Measurements from ENCODE around the gene NRAP. TPM values are rescaled to one million over a fixed set of nuclear protein-coding genes. Genes with fewer than 3 reads are reported as not detected.

Gene NRAP
- total RNA-seq, 1 experiment from 2014 or later: not detected

DNA sequence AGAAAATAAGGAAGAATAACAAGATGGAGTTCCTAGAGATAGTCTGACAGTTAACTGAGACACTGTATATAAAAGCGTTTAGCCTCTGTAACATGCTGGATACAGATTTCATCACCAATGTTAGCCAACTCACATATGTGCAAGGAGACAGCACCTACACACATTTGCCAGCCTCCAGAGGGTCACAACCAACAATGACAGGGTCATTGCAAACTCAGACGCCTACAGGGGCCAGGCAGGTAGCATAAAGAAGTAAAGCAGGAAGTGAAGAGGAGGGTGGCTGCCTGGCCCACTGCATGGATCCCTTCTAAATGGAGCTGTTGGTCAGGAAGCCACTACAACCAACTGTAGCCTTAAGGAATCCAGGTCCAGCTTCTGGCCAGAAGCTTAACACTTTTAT, 50.4 kb downstream of the NRAP start:
- H3K4me3 Mint-ChIP-seq (ENCODE audit: low read depth, unreplicated experiment): no peak overlapping the region
- H3K36me3 Mint-ChIP-seq (ENCODE audit: insufficient read depth, unreplicated experiment): no peaks in the 10 kb centered on the region
- BruUV-seq (replicated peaks): no TSS peak
- DNase-seq: no peak
- TF ChIP-seq, protein P1, sequence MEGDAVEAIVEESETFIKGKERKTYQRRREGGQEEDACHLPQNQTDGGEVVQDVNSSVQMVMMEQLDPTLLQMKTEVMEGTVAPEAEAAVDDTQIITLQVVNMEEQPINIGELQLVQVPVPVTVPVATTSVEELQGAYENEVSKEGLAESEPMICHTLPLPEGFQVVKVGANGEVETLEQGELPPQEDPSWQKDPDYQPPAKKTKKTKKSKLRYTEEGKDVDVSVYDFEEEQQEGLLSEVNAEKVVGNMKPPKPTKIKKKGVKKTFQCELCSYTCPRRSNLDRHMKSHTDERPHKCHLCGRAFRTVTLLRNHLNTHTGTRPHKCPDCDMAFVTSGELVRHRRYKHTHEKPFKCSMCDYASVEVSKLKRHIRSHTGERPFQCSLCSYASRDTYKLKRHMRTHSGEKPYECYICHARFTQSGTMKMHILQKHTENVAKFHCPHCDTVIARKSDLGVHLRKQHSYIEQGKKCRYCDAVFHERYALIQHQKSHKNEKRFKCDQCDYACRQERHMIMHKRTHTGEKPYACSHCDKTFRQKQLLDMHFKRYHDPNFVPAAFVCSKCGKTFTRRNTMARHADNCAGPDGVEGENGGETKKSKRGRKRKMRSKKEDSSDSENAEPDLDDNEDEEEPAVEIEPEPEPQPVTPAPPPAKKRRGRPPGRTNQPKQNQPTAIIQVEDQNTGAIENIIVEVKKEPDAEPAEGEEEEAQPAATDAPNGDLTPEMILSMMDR (IDR thresholded peaks at IDR 0.05; ENCODE audit: unreplicated experiment): no peak
- no peaks in the 10 kb centered on the region for H3K9me3 Mint-ChIP-seq (ENCODE audit: low read depth, unreplicated experiment)
- intact Hi-C loops (cut with micrococcal nuclease; ENCODE audit: unreplicated experiment): no loop called here
- CTCF ChIA-PET: no interaction called here
- H3K27me3 Mint-ChIP-seq (ENCODE audit: unreplicated experiment): peaks cover 76% of the 10 kb centered on the region
- no peaks in the 10 kb centered on the region for H3K4me1 Mint-ChIP-seq (ENCODE audit: low read depth, unreplicated experiment)
- H3K27ac Mint-ChIP-seq (ENCODE audit: unreplicated experiment): no peak overlapping the region

DNA sequence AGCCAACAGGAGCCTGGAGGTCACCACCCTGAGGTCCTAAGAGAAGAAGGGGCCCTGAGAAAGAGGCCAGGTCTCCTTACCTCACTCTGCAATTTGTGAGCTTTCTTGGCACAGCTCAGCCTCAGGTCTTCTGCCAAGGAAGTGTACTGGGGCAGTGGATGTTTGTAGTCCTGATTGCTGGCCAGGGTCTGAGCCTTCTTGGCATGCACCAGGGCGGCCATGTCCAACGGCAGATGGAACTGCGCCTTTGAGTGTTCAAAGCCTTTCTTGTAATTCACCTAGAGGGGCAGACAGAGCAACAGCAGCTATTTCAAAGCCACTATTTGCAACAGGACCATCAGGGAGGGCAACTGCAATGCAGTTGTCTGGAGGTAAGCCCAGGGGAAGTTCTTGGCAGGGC, 51.7 kb downstream of the NRAP start:
- BruUV-seq (replicated peaks): no TSS peak
- TF ChIP-seq, protein P1 (IDR thresholded peaks at IDR 0.05; ENCODE audit: unreplicated experiment): no peak
- Mint-ChIP-seq H3K27me3 (ENCODE audit: unreplicated experiment) (peaks cover 82% of the 10 kb centered on the region), H3K36me3 (ENCODE audit: insufficient read depth, unreplicated experiment) (no peaks in the 10 kb centered on the region), H3K9me3 (ENCODE audit: low read depth, unreplicated experiment) (no peaks in the 10 kb centered on the region), H3K4me3 (ENCODE audit: low read depth, unreplicated experiment) (no peak overlapping the region), H3K4me1 (ENCODE audit: low read depth, unreplicated experiment) (no peaks in the 10 kb centered on the region), H3K27ac (ENCODE audit: unreplicated experiment) (no peak overlapping the region)
- CTCF ChIA-PET: no interaction called here
- intact Hi-C loops (cut with micrococcal nuclease; ENCODE audit: unreplicated experiment): no loop called here
- DNase-seq: no peak

DNA sequence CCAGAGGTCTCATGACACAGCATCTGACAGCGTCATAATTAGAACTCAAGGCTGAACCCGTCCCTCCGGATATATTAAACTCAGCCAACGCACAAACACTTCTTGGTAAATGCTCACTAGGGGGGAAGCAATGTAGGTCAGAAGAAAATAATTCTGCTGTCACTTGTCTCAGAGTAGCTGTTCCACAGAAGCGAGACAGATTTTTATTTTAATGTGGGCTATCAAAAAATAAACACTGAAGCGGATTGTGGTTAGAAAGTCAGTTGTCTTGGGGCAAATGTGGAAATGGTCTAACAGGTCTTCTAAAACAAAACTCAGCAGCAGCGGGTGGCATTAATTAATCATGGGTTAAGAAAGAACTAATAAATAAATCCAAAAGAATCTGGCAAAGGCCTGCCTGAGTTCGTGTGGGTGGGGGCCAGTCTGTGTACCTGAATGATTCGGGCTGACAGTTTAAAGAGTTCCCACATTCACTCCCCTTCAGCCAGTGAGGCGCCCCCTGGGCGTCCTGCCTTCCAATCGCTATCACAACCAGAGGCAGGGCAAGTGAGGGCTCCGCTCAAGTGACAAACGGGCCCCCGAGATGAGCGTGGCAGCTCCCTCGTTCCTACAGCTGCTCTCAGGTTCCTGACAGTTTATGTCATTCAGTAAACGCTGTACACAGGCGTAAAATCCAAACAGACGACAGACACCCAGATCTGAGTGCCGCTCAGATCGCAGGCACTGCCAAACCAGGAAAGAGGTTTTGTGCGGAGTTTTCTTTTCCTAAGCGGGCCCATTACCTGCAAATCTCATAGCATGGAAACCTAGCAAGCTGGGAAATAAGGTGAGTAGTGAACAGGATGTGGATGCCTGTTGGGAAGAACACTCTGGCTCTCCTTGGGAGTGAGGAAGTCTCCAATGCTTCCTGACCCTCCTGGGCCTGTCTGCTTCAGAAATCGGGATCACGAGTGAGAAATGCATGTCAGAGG, 52.9 kb downstream of the NRAP start:
- CTCF ChIA-PET: no interaction called here
- no peak overlapping the region for H3K4me3 Mint-ChIP-seq (ENCODE audit: low read depth, unreplicated experiment)
- no peaks in the 10 kb centered on the region for H3K4me1 Mint-ChIP-seq (ENCODE audit: low read depth, unreplicated experiment)
- H3K27me3 Mint-ChIP-seq (ENCODE audit: unreplicated experiment): peaks cover 71% of the 10 kb centered on the region
- H3K36me3 Mint-ChIP-seq (ENCODE audit: insufficient read depth, unreplicated experiment): no peaks in the 10 kb centered on the region
- H3K27ac Mint-ChIP-seq (ENCODE audit: unreplicated experiment): no peak overlapping the region
- no peak for DNase-seq
- no TSS peak for BruUV-seq (replicated peaks)
- intact Hi-C loops (cut with micrococcal nuclease; ENCODE audit: unreplicated experiment): no loop called here
- no peaks in the 10 kb centered on the region for H3K9me3 Mint-ChIP-seq (ENCODE audit: low read depth, unreplicated experiment)
- TF ChIP-seq, protein P1 (IDR thresholded peaks at IDR 0.05; ENCODE audit: unreplicated experiment): no peak

DNA sequence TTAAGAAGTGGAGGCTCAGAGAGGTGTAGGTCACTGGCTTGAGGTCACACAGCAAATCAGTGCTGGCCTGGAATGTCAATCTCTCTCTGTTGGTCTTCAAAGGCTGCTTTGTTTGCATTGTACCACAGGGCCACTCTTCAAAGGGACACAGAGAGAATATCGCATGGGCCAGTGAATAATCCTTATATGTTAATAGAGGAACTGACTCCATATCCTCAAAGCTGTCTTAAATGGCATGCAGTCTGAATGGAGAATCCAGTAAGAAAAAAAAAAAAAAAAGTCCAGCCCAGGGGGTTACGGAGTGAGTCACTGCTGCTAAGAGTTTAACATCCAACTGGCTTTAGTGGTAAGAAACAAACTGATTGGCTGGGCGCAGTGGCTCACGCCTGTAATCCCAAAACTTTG, 54.1 kb downstream of the NRAP start:
- H3K9me3 Mint-ChIP-seq (ENCODE audit: low read depth, unreplicated experiment): no peaks in the 10 kb centered on the region
- DNase-seq: no peak
- H3K27ac Mint-ChIP-seq (ENCODE audit: unreplicated experiment): no peak overlapping the region
- BruUV-seq (replicated peaks): no TSS peak
- TF ChIP-seq, protein P1 (IDR thresholded peaks at IDR 0.05; ENCODE audit: unreplicated experiment): no peak
- intact Hi-C loops (cut with micrococcal nuclease; ENCODE audit: unreplicated experiment): no loop called here
- no peak overlapping the region for H3K4me3 Mint-ChIP-seq (ENCODE audit: low read depth, unreplicated experiment)
- H3K4me1 Mint-ChIP-seq (ENCODE audit: low read depth, unreplicated experiment): no peaks in the 10 kb centered on the region
- peaks cover 71% of the 10 kb centered on the region for H3K27me3 Mint-ChIP-seq (ENCODE audit: unreplicated experiment)
- CTCF ChIA-PET: no interaction called here
- H3K36me3 Mint-ChIP-seq (ENCODE audit: insufficient read depth, unreplicated experiment): no peaks in the 10 kb centered on the region
